Measurements from ENCODE around the gene MAPK10.
A peak's percentile ranks its signal among the peaks of the same experiment; 100 is the strongest.

GRCh38 chr4:86043755-86044592, 315.9 kb downstream of the MAPK10 start:
- no peak for TF ChIP-seq BRCA1 (IDR thresholded peaks at IDR 0.05; ENCODE audit: low read depth, low read length)
- TF ChIP-seq, protein P1, sequence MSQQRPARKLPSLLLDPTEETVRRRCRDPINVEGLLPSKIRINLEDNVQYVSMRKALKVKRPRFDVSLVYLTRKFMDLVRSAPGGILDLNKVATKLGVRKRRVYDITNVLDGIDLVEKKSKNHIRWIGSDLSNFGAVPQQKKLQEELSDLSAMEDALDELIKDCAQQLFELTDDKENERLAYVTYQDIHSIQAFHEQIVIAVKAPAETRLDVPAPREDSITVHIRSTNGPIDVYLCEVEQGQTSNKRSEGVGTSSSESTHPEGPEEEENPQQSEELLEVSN (IDR thresholded peaks at IDR 0.05), result no peak
- TF ChIP-seq ZNF274 (IDR thresholded peaks at IDR 0.05; ENCODE audit: borderline replicate concordance, extremely low read depth, low read length), result no peak
- TF ChIP-seq JUN (IDR thresholded peaks at IDR 0.05; ENCODE audit: low read depth, low read length), result no peak
- TF ChIP-seq, protein P2, sequence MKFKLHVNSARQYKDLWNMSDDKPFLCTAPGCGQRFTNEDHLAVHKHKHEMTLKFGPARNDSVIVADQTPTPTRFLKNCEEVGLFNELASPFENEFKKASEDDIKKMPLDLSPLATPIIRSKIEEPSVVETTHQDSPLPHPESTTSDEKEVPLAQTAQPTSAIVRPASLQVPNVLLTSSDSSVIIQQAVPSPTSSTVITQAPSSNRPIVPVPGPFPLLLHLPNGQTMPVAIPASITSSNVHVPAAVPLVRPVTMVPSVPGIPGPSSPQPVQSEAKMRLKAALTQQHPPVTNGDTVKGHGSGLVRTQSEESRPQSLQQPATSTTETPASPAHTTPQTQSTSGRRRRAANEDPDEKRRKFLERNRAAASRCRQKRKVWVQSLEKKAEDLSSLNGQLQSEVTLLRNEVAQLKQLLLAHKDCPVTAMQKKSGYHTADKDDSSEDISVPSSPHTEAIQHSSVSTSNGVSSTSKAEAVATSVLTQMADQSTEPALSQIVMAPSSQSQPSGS (IDR thresholded peaks at IDR 0.05; ENCODE audit: low read length), result no peak
- peak in 2 of 3 experiments; percentile 46 to 47; a peak in 3 of 4 replicates for TF ChIP-seq CTCF (IDR thresholded peaks at IDR 0.05; ENCODE audit: control extremely low read depth in 1 of 3, insufficient read depth in 1 of 3, low read depth in 1 of 3, low read length in 3 of 3)
- TF ChIP-seq POLR2A (IDR thresholded peaks at IDR 0.05; ENCODE audit: control extremely low read depth in 1 of 2, low read depth in 2 of 2, low read length in 2 of 2), result no peak
